Activated CD4-positive, alpha-beta memory T cell treated with anti-CD3 and anti-CD28 coated beads, Interleukin-2, amount 10 ng/mL, durations not matched to agents 7 days and 5 days (primary cell): Measurements from ENCODE around the gene CADPS2. TPM values are rescaled to one million over a fixed set of nuclear protein-coding genes. Genes with fewer than 3 reads are reported as not detected.
"Not testable (repeated sequence)": the region's sequence is repeated elsewhere in the genome, so short reads cannot be mapped to it uniquely, and the experiment has no call there.

Source experiments
- CTCF ChIA-PET: fragments of 350-600 bp; sonication (Branson Sonifier 250); formaldehyde crosslinking; loops from one replicate; lab custom pipeline; 2021; ENCODE audit warnings: antibody characterized with exemption, inconsistent platforms; lab: Charles Lee
- POLR2A ChIA-PET: fragments of 350-600 bp; sonication (Branson Sonifier 250); formaldehyde crosslinking; loops from one replicate; lab custom pipeline; 2021; ENCODE audit warnings: antibody characterized with exemption; lab: Charles Lee
- DNase-seq: peaks from one replicate; pipeline ENCODE4 v3.0.0-alpha.2; 2020
- H3K27ac Mint-ChIP-seq: one replicate; pipeline ENCODE4 v1.8.0; 2021; ENCODE audit warnings: mild to moderate bottlenecking, mixed read lengths
- H3K27me3 Mint-ChIP-seq: one replicate; pipeline ENCODE4 v1.8.0; 2021; ENCODE audit warnings: mixed read lengths
- H3K36me3 Mint-ChIP-seq: one replicate; pipeline ENCODE4 v1.8.0; 2021; ENCODE audit warnings: low read depth, mixed read lengths
- H3K4me1 Mint-ChIP-seq: one replicate; pipeline ENCODE4 v1.8.0; 2021; ENCODE audit warnings: mixed read lengths
- H3K4me3 Mint-ChIP-seq: one replicate; pipeline ENCODE4 v1.8.0; 2021; ENCODE audit warnings: mild to moderate bottlenecking, mixed read lengths
- H3K9me3 Mint-ChIP-seq: one replicate; pipeline ENCODE4 v1.8.0; 2021; ENCODE audit warnings: mixed read lengths
- total RNA-seq, 2 experiments: library from RNA; stranded (reverse); gene quantifications; one replicate each; pipeline ENCODE4 v1.2.3, GENCODE V29; 2021

CADPS2 gene
- total RNA-seq, 2 experiments from 2014 or later, result not detected

DNA sequence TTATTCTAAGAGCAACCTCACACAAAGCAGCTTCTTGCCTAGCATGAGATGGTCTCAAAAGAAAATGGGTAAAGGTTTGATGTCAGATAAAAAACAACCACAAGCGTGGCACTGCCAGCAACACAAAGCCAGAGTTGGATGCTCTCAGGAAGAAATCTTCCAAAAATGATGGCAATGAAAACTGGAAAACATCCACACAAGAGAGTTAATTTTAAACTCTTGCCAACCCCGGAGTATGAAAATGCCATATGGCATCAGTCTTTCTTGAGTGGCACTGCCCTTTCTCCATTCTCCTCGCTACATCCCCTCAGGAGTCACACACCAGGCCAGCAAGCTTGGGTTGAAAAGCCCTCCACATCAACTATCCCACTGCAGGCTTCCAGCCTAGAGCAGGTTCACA lies 41.0 kb downstream of the CADPS2 start:
- DNase-seq, result no peak
- Mint-ChIP-seq H3K36me3 (no peaks in the 10 kb centered on the region), H3K27me3 (no peaks in the 10 kb centered on the region), H3K4me3 (no peak overlapping the region), H3K27ac (no peak overlapping the region), H3K9me3 (peaks cover 2% of the 10 kb centered on the region), H3K4me1 (no peaks in the 10 kb centered on the region)
- ChIA-PET CTCF (no interaction called here), POLR2A (interaction anchor here (0.6 kb wide), 1 partner anchor 37 kb away, joined by 3 read pairs; no protein-coding TSS in a partner anchor)

- H3K9me3 Mint-ChIP-seq, result peaks cover 2% of the 10 kb centered on the region
- no peaks in the 10 kb centered on the region for H3K27me3 Mint-ChIP-seq
- ChIA-PET POLR2A (interaction anchor here (0.6 kb wide), 1 partner anchor 36 kb away, joined by 3 read pairs; no protein-coding TSS in a partner anchor), CTCF (no interaction called here)
- no peaks in the 10 kb centered on the region for H3K36me3 Mint-ChIP-seq
- H3K27ac Mint-ChIP-seq, result no peak overlapping the region
- H3K4me3 Mint-ChIP-seq, result no peak overlapping the region
- no peaks in the 10 kb centered on the region for H3K4me1 Mint-ChIP-seq
- DNase-seq, result no peak
Observed at GRCh38 chr7:122844191-122844988, 41.9 kb downstream of the CADPS2 start.

- no peak for DNase-seq
- Mint-ChIP-seq H3K36me3 (no peaks in the 10 kb centered on the region), H3K9me3 (peaks cover 2% of the 10 kb centered on the region), H3K4me1 (no peaks in the 10 kb centered on the region), H3K4me3 (no peak overlapping the region), H3K27me3 (no peaks in the 10 kb centered on the region), H3K27ac (no peak overlapping the region)
- POLR2A ChIA-PET, result no interaction called here
- CTCF ChIA-PET, result no interaction called here
Observed at GRCh38 chr7:122842971-122843370, 43.3 kb downstream of the CADPS2 start.

DNA sequence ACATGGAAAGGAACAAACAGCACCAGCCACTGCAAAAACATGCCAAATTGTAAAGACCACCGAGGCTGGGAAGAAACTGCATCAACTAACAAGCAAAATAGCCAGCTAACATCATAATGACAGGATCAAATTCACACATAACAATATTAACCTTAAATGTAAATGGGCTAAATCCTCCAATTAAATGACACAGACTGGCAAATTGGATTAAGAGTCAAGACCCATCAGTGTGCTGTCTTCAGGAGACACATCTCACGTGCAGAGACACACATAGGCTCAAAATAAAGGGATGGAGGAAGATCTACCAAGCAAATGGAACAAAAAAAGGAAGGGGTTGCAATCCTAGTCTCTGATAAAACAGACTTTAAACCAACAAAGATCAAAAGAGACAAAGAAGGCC lies 50.0 kb downstream of the CADPS2 start:
- H3K36me3 Mint-ChIP-seq, POLR2A ChIA-PET, H3K4me1 Mint-ChIP-seq, H3K9me3 Mint-ChIP-seq, H3K27ac Mint-ChIP-seq, DNase-seq, H3K4me3 Mint-ChIP-seq, H3K27me3 Mint-ChIP-seq, CTCF ChIA-PET: not testable (repeated sequence)

GRCh38 chr7:122834571-122834942 lies 51.7 kb downstream of the CADPS2 start:
- H3K9me3 Mint-ChIP-seq, H3K4me3 Mint-ChIP-seq, POLR2A ChIA-PET, DNase-seq, H3K4me1 Mint-ChIP-seq, CTCF ChIA-PET, H3K36me3 Mint-ChIP-seq, H3K27ac Mint-ChIP-seq, H3K27me3 Mint-ChIP-seq: not testable (repeated sequence)

DNA sequence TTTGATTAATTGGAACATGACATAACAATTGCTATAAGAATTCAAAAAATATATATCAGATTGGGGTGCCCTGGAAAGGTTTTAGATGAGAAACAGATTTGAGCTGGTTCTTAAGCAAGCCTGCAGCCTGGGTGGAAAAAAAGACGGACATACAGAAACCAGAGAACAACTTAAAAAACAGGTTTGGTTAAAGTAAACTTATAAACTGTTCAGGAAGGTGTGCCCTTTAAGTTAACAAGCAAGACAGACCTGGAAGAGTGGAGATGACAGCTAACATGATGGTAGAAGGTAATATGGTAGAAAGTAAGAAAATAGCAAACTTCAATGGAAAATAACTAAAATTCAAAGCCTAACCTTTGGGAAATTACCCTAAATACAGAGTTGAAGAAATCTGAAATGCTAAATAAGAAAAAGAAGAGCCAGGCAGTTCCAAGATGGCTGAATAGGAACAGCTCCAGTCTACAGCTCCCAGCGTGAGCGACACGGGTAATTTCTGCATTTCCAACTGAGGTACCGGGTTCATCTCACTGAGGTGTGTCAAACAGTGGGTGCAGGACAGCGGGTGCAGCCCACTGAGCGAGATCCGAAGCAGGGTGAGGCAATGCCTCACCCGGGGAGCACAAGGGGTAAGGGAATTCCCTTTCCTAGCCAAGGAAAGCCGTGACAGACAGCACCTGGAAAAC lies 52.2 kb downstream of the CADPS2 start:
- ChIA-PET CTCF (no interaction called here), POLR2A (no interaction called here)
- H3K27me3 Mint-ChIP-seq, result no peaks in the 10 kb centered on the region
- H3K4me1 Mint-ChIP-seq, result no peaks in the 10 kb centered on the region
- no peak for DNase-seq
- H3K36me3 Mint-ChIP-seq, result no peaks in the 10 kb centered on the region
- no peak overlapping the region for H3K27ac Mint-ChIP-seq
- H3K4me3 Mint-ChIP-seq, result no peak overlapping the region
- peaks cover 5% of the 10 kb centered on the region for H3K9me3 Mint-ChIP-seq

DNA sequence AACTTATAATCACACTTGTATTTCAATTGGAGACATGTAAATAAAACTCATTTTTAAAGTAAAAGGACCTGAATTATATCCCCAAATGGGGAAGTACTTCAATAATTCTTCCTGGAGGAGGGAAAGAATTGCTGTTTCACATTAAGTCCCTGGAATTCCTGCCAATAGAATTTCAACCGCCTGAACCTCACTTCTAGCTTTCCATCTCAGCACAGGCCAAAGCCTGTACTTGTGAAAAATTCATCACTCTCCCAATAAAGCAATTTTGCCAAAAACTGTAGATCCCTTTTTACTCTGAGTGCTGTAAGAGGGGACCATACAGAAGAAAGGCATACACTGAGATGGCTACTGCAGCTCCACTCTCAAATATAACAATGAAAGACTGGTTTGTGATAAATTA lies 54.8 kb downstream of the CADPS2 start:
- Mint-ChIP-seq H3K36me3 (no peaks in the 10 kb centered on the region), H3K9me3 (peaks cover 5% of the 10 kb centered on the region), H3K27ac (no peak overlapping the region), H3K4me3 (no peak overlapping the region), H3K4me1 (no peaks in the 10 kb centered on the region), H3K27me3 (no peaks in the 10 kb centered on the region)
- POLR2A ChIA-PET, result no interaction called here
- CTCF ChIA-PET, result no interaction called here
- no peak for DNase-seq

GRCh38 chr7:122829962-122830361 lies 56.3 kb downstream of the CADPS2 start:
- DNase-seq, result no peak
- ChIA-PET CTCF (no interaction called here), POLR2A (no interaction called here)
- Mint-ChIP-seq H3K27me3 (no peaks in the 10 kb centered on the region), H3K27ac (no peak overlapping the region), H3K9me3 (no peaks in the 10 kb centered on the region), H3K36me3 (no peaks in the 10 kb centered on the region), H3K4me3 (no peak overlapping the region), H3K4me1 (no peaks in the 10 kb centered on the region)

- H3K9me3 Mint-ChIP-seq, result peaks cover 1% of the 10 kb centered on the region
- POLR2A ChIA-PET, result no interaction called here
- CTCF ChIA-PET, result no interaction called here
Observed at GRCh38 chr7:122827763-122828162, 58.5 kb downstream of the CADPS2 start.

GRCh38 chr7:122813845-122814244 lies 72.4 kb downstream of the CADPS2 start:
- Mint-ChIP-seq H3K4me3 (no peak overlapping the region), H3K27me3 (no peaks in the 10 kb centered on the region), H3K27ac (no peak overlapping the region), H3K36me3 (no peaks in the 10 kb centered on the region), H3K9me3 (peaks cover 4% of the 10 kb centered on the region), H3K4me1 (no peaks in the 10 kb centered on the region)
- CTCF ChIA-PET, result no interaction called here
- DNase-seq, result no peak
- POLR2A ChIA-PET, result no interaction called here

More at GRCh38 chr7:122827763-122828162, 58.5 kb downstream of the CADPS2 start:
- H3K4me3 Mint-ChIP-seq, result no peak overlapping the region
- H3K27me3 Mint-ChIP-seq, result no peaks in the 10 kb centered on the region
- no peak overlapping the region for H3K27ac Mint-ChIP-seq
- no peaks in the 10 kb centered on the region for H3K4me1 Mint-ChIP-seq
- H3K36me3 Mint-ChIP-seq, result no peaks in the 10 kb centered on the region
- DNase-seq, result no peak

- H3K4me1 Mint-ChIP-seq, result no peaks in the 10 kb centered on the region
- H3K36me3 Mint-ChIP-seq, result no peaks in the 10 kb centered on the region
- DNase-seq, result no peak
- ChIA-PET CTCF (no interaction called here), POLR2A (no interaction called here)
- no peak overlapping the region for H3K4me3 Mint-ChIP-seq
- H3K9me3 Mint-ChIP-seq, result no peaks in the 10 kb centered on the region
- H3K27me3 Mint-ChIP-seq, result no peaks in the 10 kb centered on the region
- no peak overlapping the region for H3K27ac Mint-ChIP-seq
Observed at GRCh38 chr7:122803851-122804250, 82.4 kb downstream of the CADPS2 start.

GRCh38 chr7:122803323-122803722 lies 82.9 kb downstream of the CADPS2 start:
- DNase-seq, result no peak
- H3K4me1 Mint-ChIP-seq, result no peaks in the 10 kb centered on the region
- H3K4me3 Mint-ChIP-seq, result no peak overlapping the region
- CTCF ChIA-PET, result no interaction called here
- no peaks in the 10 kb centered on the region for H3K9me3 Mint-ChIP-seq
- H3K36me3 Mint-ChIP-seq, result no peaks in the 10 kb centered on the region
- no peak overlapping the region for H3K27ac Mint-ChIP-seq
- no peaks in the 10 kb centered on the region for H3K27me3 Mint-ChIP-seq
- POLR2A ChIA-PET, result no interaction called here

GRCh38 chr7:122802301-122802751 lies 83.9 kb downstream of the CADPS2 start:
- CTCF ChIA-PET, result no interaction called here
- DNase-seq, result no peak
- H3K9me3 Mint-ChIP-seq, result no peaks in the 10 kb centered on the region
- H3K27me3 Mint-ChIP-seq, result no peaks in the 10 kb centered on the region
- no peaks in the 10 kb centered on the region for H3K36me3 Mint-ChIP-seq
- H3K4me3 Mint-ChIP-seq, result no peak overlapping the region
- POLR2A ChIA-PET, result no interaction called here
- no peaks in the 10 kb centered on the region for H3K4me1 Mint-ChIP-seq
- no peak overlapping the region for H3K27ac Mint-ChIP-seq
